ENCODE measurements around the gene PHLDA2.

PHLDA2 gene

DNA sequence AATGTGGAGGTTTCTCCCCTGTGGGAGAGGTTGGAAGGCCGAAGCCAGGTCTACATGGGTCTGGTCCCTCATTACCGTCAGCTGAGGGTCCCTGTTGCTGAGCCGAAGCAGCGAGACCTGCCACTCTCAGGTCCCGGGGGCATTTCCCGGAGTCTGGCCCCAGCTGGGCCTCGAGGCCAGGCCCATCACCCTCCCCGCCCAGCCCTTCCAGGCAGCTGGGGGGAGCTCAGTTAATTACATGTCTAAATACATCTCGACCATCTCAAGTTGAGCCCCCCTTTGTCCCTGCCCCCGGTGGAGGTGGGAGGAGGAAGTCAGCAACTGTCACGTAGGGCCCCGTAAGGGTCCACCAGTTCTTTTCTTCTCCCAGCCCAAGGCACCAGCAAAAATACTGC is 47.2 kb downstream of the PHLDA2 start:
- no peak for DNase-seq (ENCODE audit: low spot score)

DNA sequence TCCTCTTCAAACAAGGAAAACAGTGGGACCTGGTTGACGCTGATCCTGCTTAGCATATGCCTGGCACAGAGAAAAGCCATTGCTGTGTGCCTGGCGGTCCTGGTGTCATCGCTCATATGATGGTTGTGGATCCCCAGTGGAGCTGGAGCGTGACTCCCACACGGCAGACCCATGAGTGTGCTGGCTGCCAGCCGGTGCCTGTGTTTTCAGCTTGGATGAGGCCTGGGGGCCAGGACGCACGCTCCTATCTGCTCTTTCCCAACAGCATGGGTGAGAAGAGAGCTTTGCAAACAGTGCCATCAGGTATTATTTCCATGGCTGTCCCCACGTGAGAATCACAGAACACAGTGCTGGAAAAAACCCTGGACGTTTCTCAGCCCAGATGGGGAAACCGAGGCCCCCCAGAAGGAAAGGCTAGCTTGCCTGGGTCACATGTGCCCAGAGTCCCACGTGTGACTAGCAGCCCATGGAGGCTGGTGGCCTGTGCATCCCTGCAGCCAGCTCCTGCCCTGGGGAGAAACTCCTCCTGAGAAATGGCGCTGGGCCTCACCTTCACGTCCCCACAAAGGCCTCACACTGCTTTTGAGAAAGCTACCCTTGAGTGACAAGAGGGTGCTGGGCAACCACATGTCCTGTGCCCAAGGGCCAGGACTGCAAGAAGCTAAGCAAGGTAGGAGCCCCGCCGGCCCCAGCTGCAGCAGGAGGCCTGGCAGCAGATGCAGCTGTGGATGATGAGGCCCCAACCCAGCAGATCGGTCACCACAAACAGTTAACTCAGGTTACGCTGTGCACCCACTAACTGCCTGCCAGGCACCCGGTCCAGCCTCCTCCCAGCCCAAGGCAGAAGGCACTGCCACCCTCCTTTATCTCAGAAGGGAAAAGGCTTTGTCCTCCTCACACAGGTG is 47.9 kb downstream of the PHLDA2 start:
- DNase-seq (ENCODE audit: low spot score), result no peak

DNA sequence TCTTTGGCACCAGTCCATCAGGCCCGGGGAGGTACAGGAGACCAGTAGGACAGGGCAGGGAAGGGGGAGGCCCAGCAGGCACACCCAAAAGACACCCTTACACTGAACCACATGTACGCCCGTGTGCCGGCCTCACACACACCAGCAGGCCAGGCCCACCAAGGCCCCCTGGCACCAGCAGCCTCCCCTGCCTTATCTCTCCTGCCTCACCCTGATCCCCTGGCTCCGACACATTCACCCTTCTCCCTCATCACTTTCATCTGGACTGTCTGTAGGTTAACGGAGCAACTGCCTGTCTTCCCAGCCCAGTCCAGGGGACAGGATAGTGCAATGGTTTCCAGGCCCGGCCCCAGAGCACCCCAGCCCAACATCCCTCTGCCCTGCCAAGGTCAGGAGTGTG is 48.6 kb downstream of the PHLDA2 start:
- DNase-seq (ENCODE audit: low spot score), result no peak

GRCh38 chr11:2878782-2879181 is 50.4 kb downstream of the PHLDA2 start:
- no peak for DNase-seq (ENCODE audit: low spot score)
